Astrocyte (in vitro differentiated cells and primary cell): ENCODE data around the gene TMEM45A. TPM values are rescaled to one million over a fixed set of nuclear protein-coding genes. Genes with fewer than 3 reads are reported as not detected.

Experiments
- DNase-seq: peaks from one replicate; pipeline ENCODE4 v3.0.0-alpha.2; 2010; ENCODE audit warnings: low read depth
- FAIRE-seq: peaks from 2 replicates; lab custom pipeline; 2011; peaks lifted over from hg19 to GRCh38; lab: Jason Lieb, UNC
- H2AFZ ChIP-seq: 2 replicates; pipeline ENCODE4 v1.6.0; 2012; ENCODE audit warnings: low read depth, low read length, inconsistent platforms
- H3K27ac ChIP-seq: 2 replicates; pipeline ENCODE4 v1.5.1; 2011; ENCODE audit warnings: low read depth, low read length, inconsistent platforms
- H3K27me3 ChIP-seq: 2 replicates; pipeline ENCODE4 v1.6.0; 2011; ENCODE audit warnings: low read length, inconsistent platforms; ENCODE audit not compliant: insufficient read depth
- H3K36me3 ChIP-seq: 2 replicates; pipeline ENCODE4 v1.5.1; 2011; ENCODE audit warnings: low read length, inconsistent platforms; ENCODE audit not compliant: insufficient read depth
- H3K4me1 ChIP-seq: 2 replicates; pipeline ENCODE4 v1.5.1; 2011; ENCODE audit warnings: low read length, inconsistent platforms; ENCODE audit not compliant: insufficient read depth
- H3K4me2 ChIP-seq: 2 replicates; pipeline ENCODE4 v1.6.0; 2012; ENCODE audit warnings: low read length, inconsistent platforms
- H3K4me3 ChIP-seq: 2 replicates; pipeline ENCODE4 v1.5.1; 2011; ENCODE audit warnings: low read depth, mild to moderate bottlenecking, low read length, inconsistent platforms; ENCODE audit not compliant: insufficient read depth
- H3K79me2 ChIP-seq: 2 replicates; pipeline ENCODE4 v1.6.0; 2012; ENCODE audit warnings: mild to moderate bottlenecking, low read length, inconsistent platforms; ENCODE audit not compliant: insufficient read depth
- H3K9ac ChIP-seq: 2 replicates; pipeline ENCODE4 v1.6.0; 2012; ENCODE audit warnings: mild to moderate bottlenecking, low read length, inconsistent platforms
- H3K9me3 ChIP-seq: 2 replicates; pipeline ENCODE4 v1.5.1; 2012; ENCODE audit warnings: low read depth, mild to moderate bottlenecking, low read length, inconsistent platforms; ENCODE audit not compliant: insufficient read depth
- H4K20me1 ChIP-seq: 2 replicates; pipeline ENCODE4 v1.6.0; 2012; ENCODE audit warnings: low read length, inconsistent platforms; ENCODE audit not compliant: insufficient read depth
- H3K27ac Mint-ChIP-seq: one replicate; pipeline ENCODE4 v1.8.0; 2021; ENCODE audit warnings: mild to moderate bottlenecking, mixed read lengths; ENCODE audit not compliant: unreplicated experiment
- H3K27me3 Mint-ChIP-seq: one replicate; pipeline ENCODE4 v1.8.0; 2021; ENCODE audit warnings: low read depth, mixed read lengths; ENCODE audit not compliant: unreplicated experiment
- H3K36me3 Mint-ChIP-seq: one replicate; pipeline ENCODE4 v1.8.0; 2021; ENCODE audit warnings: low read depth, mixed read lengths; ENCODE audit not compliant: unreplicated experiment
- H3K4me1 Mint-ChIP-seq: one replicate; pipeline ENCODE4 v1.8.0; 2021; ENCODE audit warnings: low read depth, mixed read lengths; ENCODE audit not compliant: unreplicated experiment
- H3K4me3 Mint-ChIP-seq: one replicate; pipeline ENCODE4 v1.8.0; 2021; ENCODE audit warnings: mild to moderate bottlenecking, moderate library complexity, mixed read lengths; ENCODE audit not compliant: unreplicated experiment
- H3K9me3 Mint-ChIP-seq: one replicate; pipeline ENCODE4 v1.8.0; 2021; ENCODE audit warnings: mild to moderate bottlenecking, mixed read lengths; ENCODE audit not compliant: unreplicated experiment
- CTCF ChIP-seq: IDR thresholded peaks from 2 replicates; pipeline ENCODE4 v1.5.1; 2011; ENCODE audit warnings: low read depth, mild to moderate bottlenecking, inconsistent platforms, low read length, moderate library complexity; ENCODE audit not compliant: insufficient read depth
- EZH2 ChIP-seq: IDR thresholded peaks from 2 replicates; pipeline ENCODE4 v1.6.1; 2012; ENCODE audit warnings: mild to moderate bottlenecking, low read length, inconsistent platforms; ENCODE audit not compliant: insufficient read depth
- total RNA-seq: library from RNA; stranded (reverse); gene quantifications from 2 replicates; pipeline ENCODE4 v1.2.1, GENCODE V29; 2021

TMEM45A gene
- total RNA-seq, 1 donor from 2014 or later = 35.5 TPM

GRCh38 chr3:100448079-100448478, 44.3 kb upstream of the TMEM45A start:
- no peak for TF ChIP-seq CTCF
- TF ChIP-seq EZH2 = no peak
- Histone ChIP-seq H2AFZ (no peak overlapping the region), H3K4me2 (no peak overlapping the region), H3K9me3 (no peaks in the 10 kb centered on the region), H3K4me3 (no peak overlapping the region), H3K9ac (no peak overlapping the region), H3K4me1 (no peaks in the 10 kb centered on the region), H3K27ac (no peak overlapping the region), H4K20me1 (no peaks in the 10 kb centered on the region), H3K36me3 (no peaks in the 10 kb centered on the region), H3K27me3 (no peaks in the 10 kb centered on the region), H3K79me2 (no peaks in the 10 kb centered on the region)
- Mint-ChIP-seq H3K27me3 (no peaks in the 10 kb centered on the region), H3K4me1 (no peaks in the 10 kb centered on the region), H3K4me3 (no peak overlapping the region), H3K27ac (no peak overlapping the region), H3K36me3 (peaks cover 10% of the 10 kb centered on the region), H3K9me3 (peaks cover 12% of the 10 kb centered on the region)
- FAIRE-seq (no peak), DNase-seq (no peak)

- Histone ChIP-seq H4K20me1 (no peaks in the 10 kb centered on the region), H3K36me3 (no peaks in the 10 kb centered on the region), H3K9ac (no peak overlapping the region), H3K9me3 (no peaks in the 10 kb centered on the region), H3K79me2 (no peaks in the 10 kb centered on the region), H3K27ac (no peak overlapping the region), H3K4me1 (no peaks in the 10 kb centered on the region), H2AFZ (no peak overlapping the region), H3K4me2 (no peak overlapping the region), H3K27me3 (no peaks in the 10 kb centered on the region), H3K4me3 (no peak overlapping the region)
- DNase-seq = no peak
- H3K4me3 Mint-ChIP-seq = no peak overlapping the region
- TF ChIP-seq CTCF (no peak), EZH2 (no peak)
- H3K36me3 Mint-ChIP-seq = peaks cover 7% of the 10 kb centered on the region
- no peak overlapping the region for H3K27ac Mint-ChIP-seq
- peaks cover 12% of the 10 kb centered on the region for H3K9me3 Mint-ChIP-seq
- H3K27me3 Mint-ChIP-seq = no peaks in the 10 kb centered on the region
- no peaks in the 10 kb centered on the region for H3K4me1 Mint-ChIP-seq
- FAIRE-seq = no peak
These were observed 43.2 kb upstream of the TMEM45A start for GRCh38 chr3:100449214-100449613.

GRCh38 chr3:100454677-100455076, 37.7 kb upstream of the TMEM45A start:
- DNase-seq (no peak), FAIRE-seq (no peak)
- H3K79me2 ChIP-seq = no peaks in the 10 kb centered on the region
- TF ChIP-seq CTCF (no peak), EZH2 (no peak)
- Mint-ChIP-seq H3K36me3 (peaks cover 2% of the 10 kb centered on the region), H3K4me3 (no peak overlapping the region), H3K27me3 (no peaks in the 10 kb centered on the region), H3K27ac (no peak overlapping the region), H3K4me1 (no peaks in the 10 kb centered on the region), H3K9me3 (no peaks in the 10 kb centered on the region)
- H3K36me3 ChIP-seq = no peaks in the 10 kb centered on the region
- no peak overlapping the region for H3K27ac ChIP-seq
- no peaks in the 10 kb centered on the region for H3K9me3 ChIP-seq
- H2AFZ ChIP-seq = no peak overlapping the region
- no peaks in the 10 kb centered on the region for H3K27me3 ChIP-seq
- no peak overlapping the region for H3K9ac ChIP-seq
- no peaks in the 10 kb centered on the region for H3K4me1 ChIP-seq
- H4K20me1 ChIP-seq = no peaks in the 10 kb centered on the region
- H3K4me3 ChIP-seq = no peak overlapping the region
- no peak overlapping the region for H3K4me2 ChIP-seq
